Uterus (tissue), 2 donors: ENCODE measurements around the gene MBP.

Experiments
- POLR2A ChIP-seq, 2 donors: fragments of 450-650 bp; IDR thresholded peaks; one replicate each; pipeline ENCODE4 v1.6.1; 2016; ENCODE audit warnings: antibody characterized with exemption in 2 of 2, mild to moderate bottlenecking in 1 of 2, moderate library complexity in 1 of 2
- TF ChIP-seq, protein P1 (sequence below), 4 experiments: fragments of 200-600 bp in 2 of 4; fragments of 450-650 bp in 2 of 4; sonication (generic) in 2 of 4; IDR thresholded peaks; one replicate each; pipeline ENCODE4 v1.5.1; 2016 to 2019; ENCODE audit warnings: antibody characterized with exemption in 4 of 4, mild to moderate bottlenecking in 2 of 4, moderate library complexity in 1 of 4

DNA sequence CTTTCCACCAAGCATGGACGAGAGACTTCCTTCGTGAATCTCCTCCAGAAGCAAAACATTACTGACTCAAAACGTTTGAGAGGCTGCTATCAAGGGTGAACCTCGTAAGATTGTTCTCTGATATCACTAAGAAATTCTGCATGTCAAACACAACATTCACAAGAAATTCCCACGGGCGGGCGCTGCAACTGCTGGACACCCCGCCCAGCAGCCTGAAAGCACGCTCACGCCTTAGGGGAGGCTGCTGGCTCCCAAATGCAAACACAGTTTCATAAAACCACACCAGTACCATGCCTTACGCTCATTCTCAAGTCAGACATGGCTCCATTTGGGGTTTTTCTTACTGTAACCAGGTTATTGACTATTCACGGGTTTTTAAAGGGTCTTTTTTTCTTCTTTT is 39.0 kb downstream of the MBP start:
- TF ChIP-seq, protein P1, sequence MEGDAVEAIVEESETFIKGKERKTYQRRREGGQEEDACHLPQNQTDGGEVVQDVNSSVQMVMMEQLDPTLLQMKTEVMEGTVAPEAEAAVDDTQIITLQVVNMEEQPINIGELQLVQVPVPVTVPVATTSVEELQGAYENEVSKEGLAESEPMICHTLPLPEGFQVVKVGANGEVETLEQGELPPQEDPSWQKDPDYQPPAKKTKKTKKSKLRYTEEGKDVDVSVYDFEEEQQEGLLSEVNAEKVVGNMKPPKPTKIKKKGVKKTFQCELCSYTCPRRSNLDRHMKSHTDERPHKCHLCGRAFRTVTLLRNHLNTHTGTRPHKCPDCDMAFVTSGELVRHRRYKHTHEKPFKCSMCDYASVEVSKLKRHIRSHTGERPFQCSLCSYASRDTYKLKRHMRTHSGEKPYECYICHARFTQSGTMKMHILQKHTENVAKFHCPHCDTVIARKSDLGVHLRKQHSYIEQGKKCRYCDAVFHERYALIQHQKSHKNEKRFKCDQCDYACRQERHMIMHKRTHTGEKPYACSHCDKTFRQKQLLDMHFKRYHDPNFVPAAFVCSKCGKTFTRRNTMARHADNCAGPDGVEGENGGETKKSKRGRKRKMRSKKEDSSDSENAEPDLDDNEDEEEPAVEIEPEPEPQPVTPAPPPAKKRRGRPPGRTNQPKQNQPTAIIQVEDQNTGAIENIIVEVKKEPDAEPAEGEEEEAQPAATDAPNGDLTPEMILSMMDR (IDR thresholded peaks at IDR 0.05), result no peak
- TF ChIP-seq POLR2A (IDR thresholded peaks at IDR 0.05), result no peak
